Measurements from ENCODE around the gene TMBIM4.

Gene TMBIM4

DNA sequence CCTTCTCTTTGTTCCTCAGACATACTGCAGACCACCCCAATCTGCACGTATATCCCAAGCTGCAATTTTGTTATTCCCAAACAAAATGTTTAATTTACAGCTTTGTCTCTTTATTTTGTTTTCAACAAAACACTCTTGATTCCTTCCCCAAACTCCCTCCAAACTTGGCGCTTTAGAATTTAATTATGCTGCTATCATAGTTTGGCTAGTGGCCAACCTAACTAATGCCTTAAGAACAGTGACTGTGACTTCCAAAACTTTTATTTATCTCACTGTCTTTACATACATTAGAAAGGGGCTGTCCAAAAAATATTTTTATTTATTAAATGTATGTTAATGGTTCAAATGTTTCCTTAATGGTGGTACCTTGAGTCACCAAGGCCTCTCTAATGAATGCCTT is 7.1 kb downstream of the TMBIM4 start:
- H3K4me1 ChIP-seq (ENCODE audit: control insufficient read depth, insufficient read depth, low read length): no peaks in the 10 kb centered on the region
- H3K27ac ChIP-seq (ENCODE audit: insufficient read depth, low read depth, low read length, poor library complexity, severe bottlenecking): no peak overlapping the region
- 93 to 94% methylated on average over 2 of the region's 2 CpGs for WGBS, 2 experiments
- H3K9me3 ChIP-seq (ENCODE audit: control insufficient read depth, low read length): peaks cover 4% of the 10 kb centered on the region
- H3K4me3 ChIP-seq (ENCODE audit: insufficient read depth, low read depth, low read length): no peak overlapping the region
- no peaks in the 10 kb centered on the region for H3K36me3 ChIP-seq (ENCODE audit: control insufficient read depth, insufficient read depth, low read length)
- H3K27me3 ChIP-seq (ENCODE audit: control insufficient read depth, insufficient read depth, low read length, poor library complexity, severe bottlenecking): no peaks in the 10 kb centered on the region

DNA sequence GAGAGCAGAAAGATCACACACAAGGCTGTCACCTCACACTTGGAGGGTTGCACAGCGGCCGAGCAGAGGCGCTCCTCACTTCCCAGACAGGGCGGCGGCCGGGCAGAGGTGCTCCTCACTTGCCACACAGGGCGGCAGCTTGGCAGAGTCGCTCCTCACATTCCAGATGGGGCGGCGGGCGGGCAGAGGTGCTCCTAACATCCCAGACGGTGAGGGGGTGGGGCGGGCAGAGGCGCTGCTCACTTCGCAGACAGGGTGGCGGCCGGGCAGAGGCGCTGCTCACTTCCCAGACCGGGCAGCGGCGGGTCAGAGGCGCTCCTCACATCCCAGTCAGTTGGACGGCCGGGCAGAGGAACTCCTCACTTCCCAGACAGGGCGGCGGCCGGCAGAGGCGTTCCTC is 9.1 kb downstream of the TMBIM4 start:
- no peaks in the 10 kb centered on the region for H3K27me3 ChIP-seq (ENCODE audit: control insufficient read depth, insufficient read depth, low read length, poor library complexity, severe bottlenecking)
- H3K4me1 ChIP-seq (ENCODE audit: control insufficient read depth, insufficient read depth, low read length): no peaks in the 10 kb centered on the region
- H3K9me3 ChIP-seq (ENCODE audit: control insufficient read depth, low read length): peaks cover 4% of the 10 kb centered on the region
- no peak overlapping the region for H3K4me3 ChIP-seq (ENCODE audit: insufficient read depth, low read depth, low read length)
- WGBS, 2 experiments: 92% methylated on average over 28 of the region's 28 CpGs
- H3K36me3 ChIP-seq (ENCODE audit: control insufficient read depth, insufficient read depth, low read length): no peaks in the 10 kb centered on the region
- H3K27ac ChIP-seq (ENCODE audit: insufficient read depth, low read depth, low read length, poor library complexity, severe bottlenecking): no peak overlapping the region

DNA sequence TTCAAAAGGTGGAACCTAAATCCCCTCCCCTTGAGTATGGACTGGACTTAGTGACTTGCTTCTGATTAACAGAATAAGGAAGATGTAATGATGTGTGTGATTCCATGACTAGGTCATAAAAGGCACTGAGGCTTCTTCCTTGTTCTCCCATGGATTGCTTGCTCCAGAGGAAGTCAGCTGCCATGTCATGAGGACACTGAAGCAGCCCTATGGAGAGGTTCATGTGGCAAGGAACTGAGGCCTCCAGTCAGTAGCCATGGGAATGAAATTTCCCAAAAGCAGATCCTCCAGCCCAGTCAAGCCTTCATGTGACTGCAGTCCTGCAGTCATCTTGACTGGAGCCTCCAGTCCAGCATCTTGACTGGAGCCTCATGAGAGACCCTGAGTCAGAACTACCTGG is 10.7 kb downstream of the TMBIM4 start:
- Histone ChIP-seq H3K9me3 (ENCODE audit: control insufficient read depth, low read length) (no peaks in the 10 kb centered on the region), H3K4me1 (ENCODE audit: control insufficient read depth, insufficient read depth, low read length) (no peaks in the 10 kb centered on the region), H3K27me3 (ENCODE audit: control insufficient read depth, insufficient read depth, low read length, poor library complexity, severe bottlenecking) (no peaks in the 10 kb centered on the region), H3K27ac (ENCODE audit: insufficient read depth, low read depth, low read length, poor library complexity, severe bottlenecking) (no peak overlapping the region), H3K36me3 (ENCODE audit: control insufficient read depth, insufficient read depth, low read length) (no peaks in the 10 kb centered on the region), H3K4me3 (ENCODE audit: insufficient read depth, low read depth, low read length) (no peak overlapping the region)

DNA sequence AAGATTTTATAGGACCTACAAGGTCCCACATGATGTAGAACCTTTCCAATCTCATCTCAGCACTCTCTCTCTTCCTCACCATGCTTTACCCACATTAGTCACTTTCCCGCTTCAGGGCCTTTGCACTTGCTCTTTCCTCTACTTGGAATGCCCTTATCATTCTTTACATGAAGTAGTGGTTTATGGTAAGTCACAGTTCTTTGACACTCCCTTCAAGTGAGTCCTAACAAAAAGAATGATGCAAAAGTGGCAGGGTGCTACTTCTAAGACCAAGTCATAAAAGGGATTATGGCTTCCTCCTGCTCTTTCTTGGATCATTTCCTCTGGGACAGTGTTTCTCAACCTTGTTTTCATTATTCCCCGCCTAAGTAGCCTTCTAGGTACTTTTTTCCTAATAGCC is 13.1 kb downstream of the TMBIM4 start:
- no peaks in the 10 kb centered on the region for H3K36me3 ChIP-seq (ENCODE audit: control insufficient read depth, insufficient read depth, low read length)
- no peak overlapping the region for H3K4me3 ChIP-seq (ENCODE audit: insufficient read depth, low read depth, low read length)
- H3K27ac ChIP-seq (ENCODE audit: insufficient read depth, low read depth, low read length, poor library complexity, severe bottlenecking): no peak overlapping the region
- H3K4me1 ChIP-seq (ENCODE audit: control insufficient read depth, insufficient read depth, low read length): no peaks in the 10 kb centered on the region
- 96 to 100% methylated on average over 1 to 2 of the region's 2 CpGs for WGBS, 2 experiments
- no peaks in the 10 kb centered on the region for H3K27me3 ChIP-seq (ENCODE audit: control insufficient read depth, insufficient read depth, low read length, poor library complexity, severe bottlenecking)
- no peaks in the 10 kb centered on the region for H3K9me3 ChIP-seq (ENCODE audit: control insufficient read depth, low read length)

DNA sequence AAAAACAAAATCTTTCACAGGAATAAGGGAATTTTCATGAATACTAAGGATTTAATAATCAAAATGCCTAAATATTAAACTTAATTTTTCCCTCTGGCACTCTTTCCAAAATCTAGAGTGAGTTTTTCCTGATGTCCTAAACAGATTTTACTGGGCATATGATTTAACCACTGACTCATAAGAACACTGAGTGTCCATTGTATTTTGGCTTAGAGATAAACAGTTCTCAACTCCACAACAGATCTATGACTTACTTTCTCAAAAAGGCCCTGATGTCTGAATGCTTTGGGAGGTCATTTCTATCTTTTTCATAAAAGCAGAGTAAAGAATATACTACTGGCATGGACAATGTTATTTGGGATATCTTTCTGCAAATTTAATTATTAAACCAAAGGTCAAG is 15.0 kb downstream of the TMBIM4 start:
- Histone ChIP-seq H3K9me3 (ENCODE audit: control insufficient read depth, low read length) (no peaks in the 10 kb centered on the region), H3K36me3 (ENCODE audit: control insufficient read depth, insufficient read depth, low read length) (no peaks in the 10 kb centered on the region), H3K27me3 (ENCODE audit: control insufficient read depth, insufficient read depth, low read length, poor library complexity, severe bottlenecking) (no peaks in the 10 kb centered on the region), H3K4me3 (ENCODE audit: insufficient read depth, low read depth, low read length) (no peak overlapping the region), H3K27ac (ENCODE audit: insufficient read depth, low read depth, low read length, poor library complexity, severe bottlenecking) (no peak overlapping the region), H3K4me1 (ENCODE audit: control insufficient read depth, insufficient read depth, low read length) (no peaks in the 10 kb centered on the region)

DNA sequence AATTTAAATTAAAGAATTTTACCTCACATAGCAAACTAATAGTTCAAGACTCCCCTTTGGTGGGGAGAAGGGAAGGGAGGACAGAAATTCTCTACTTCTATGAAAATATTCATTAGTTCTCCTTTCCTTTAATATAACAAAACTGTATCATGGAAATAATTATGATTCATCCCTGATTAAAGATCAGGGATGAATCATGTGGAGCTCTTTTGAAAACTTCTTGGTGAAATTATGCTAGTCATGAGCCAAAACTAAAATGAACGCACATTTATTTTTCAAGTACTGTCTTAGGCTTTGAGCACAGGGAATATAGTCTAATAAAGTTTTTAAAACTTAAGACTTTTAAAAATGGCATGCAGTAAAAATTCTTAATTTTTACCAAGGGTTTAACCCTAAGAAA is 17.1 kb downstream of the TMBIM4 start:
- H3K27me3 ChIP-seq (ENCODE audit: control insufficient read depth, insufficient read depth, low read length, poor library complexity, severe bottlenecking): no peaks in the 10 kb centered on the region
- 100% methylated on average over 1 of the region's 1 CpG; no CpG with 5 or more reads in 1 of the 2 experiments for WGBS, 2 experiments
- no peak overlapping the region for H3K4me3 ChIP-seq (ENCODE audit: insufficient read depth, low read depth, low read length)
- no peaks in the 10 kb centered on the region for H3K9me3 ChIP-seq (ENCODE audit: control insufficient read depth, low read length)
- no peaks in the 10 kb centered on the region for H3K36me3 ChIP-seq (ENCODE audit: control insufficient read depth, insufficient read depth, low read length)
- H3K27ac ChIP-seq (ENCODE audit: insufficient read depth, low read depth, low read length, poor library complexity, severe bottlenecking): no peak overlapping the region
- no peaks in the 10 kb centered on the region for H3K4me1 ChIP-seq (ENCODE audit: control insufficient read depth, insufficient read depth, low read length)

DNA sequence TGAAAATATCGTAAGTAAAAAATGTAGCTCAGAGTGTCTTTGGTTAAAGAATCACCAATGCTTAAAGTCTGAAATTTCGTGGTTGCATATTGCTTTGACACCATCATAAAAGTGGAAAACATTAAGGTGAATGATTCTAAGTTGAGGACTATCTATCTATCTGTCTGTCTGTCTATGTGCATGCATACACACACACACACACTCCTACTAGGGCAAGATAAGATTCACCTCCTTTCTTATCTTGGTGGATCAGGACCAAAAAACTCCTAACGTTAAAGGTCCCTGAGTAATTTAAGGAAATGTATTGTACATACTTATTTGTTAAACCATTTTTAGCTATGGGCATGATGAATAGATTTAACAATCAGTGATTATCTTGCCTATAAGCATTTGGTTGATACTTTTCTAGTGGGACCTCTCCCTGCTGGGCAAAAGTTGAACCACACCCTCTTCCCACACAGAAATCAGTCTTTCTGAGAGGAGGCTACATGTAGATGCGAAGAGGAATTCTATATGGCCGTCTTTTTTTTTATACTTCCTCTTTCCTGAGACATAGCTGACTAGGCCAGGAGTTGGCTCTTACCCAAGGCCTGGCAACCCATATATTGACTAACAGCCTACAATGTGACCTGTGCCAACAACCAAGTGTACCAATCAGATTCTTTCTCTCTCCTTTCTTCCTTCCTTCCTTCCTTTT is 19.9 kb downstream of the TMBIM4 start:
- Histone ChIP-seq H3K4me3 (ENCODE audit: insufficient read depth, low read depth, low read length) (no peak overlapping the region), H3K9me3 (ENCODE audit: control insufficient read depth, low read length) (no peaks in the 10 kb centered on the region)

DNA sequence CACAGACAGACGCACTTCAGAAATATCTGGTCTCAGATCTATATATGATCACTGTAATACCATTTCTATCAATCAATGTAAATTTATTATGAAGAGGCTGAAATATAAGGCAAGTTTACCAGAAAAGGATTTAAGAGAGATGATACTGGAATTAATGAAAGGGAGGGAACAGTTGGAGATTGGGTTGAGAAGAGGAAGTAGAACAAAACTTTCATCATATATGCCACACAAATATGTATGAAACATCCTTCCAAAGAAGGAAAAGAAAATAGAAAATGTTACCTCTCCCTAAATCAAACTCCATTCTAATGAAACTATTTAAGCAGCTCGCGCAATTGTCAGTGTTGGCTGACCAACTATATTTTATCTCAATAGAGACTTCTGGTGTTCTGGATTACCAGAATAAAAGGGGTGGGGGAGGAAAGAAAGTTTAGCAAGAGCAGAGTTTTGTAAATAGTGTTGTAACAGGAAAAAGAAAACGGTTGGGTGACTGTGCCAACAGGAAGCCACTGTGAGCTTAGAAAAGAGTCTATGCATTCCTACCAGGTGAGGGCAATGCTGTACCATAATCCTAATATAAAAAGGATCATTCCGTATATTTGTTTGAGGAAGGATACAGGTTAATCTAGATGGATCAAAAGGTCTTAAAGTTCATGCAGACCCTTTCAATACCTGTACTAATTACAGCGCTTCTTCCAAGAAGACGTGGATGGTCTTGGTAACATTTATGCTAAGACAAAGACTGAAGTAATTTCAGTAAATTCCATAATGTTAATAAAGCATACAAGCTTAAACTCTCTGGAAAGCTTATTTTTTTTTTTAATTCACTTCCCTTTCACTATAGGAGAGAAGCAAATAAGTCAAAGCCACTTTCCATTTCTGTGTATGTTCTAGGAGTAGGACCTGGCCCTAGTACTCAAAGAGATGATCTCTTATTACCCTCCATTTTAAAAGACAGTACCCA is 24.7 kb downstream of the TMBIM4 start:
- WGBS, 2 experiments: 55 to 68% methylated on average over 5 to 6 of the region's 7 CpGs

More for the DNA sequence above, 19.9 kb downstream of the TMBIM4 start:
- 94 to 95% methylated on average over 4 to 5 of the region's 5 CpGs for WGBS, 2 experiments
- no peaks in the 10 kb centered on the region for H3K36me3 ChIP-seq (ENCODE audit: control insufficient read depth, insufficient read depth, low read length)
- H3K27ac ChIP-seq (ENCODE audit: insufficient read depth, low read depth, low read length, poor library complexity, severe bottlenecking): no peak overlapping the region
- H3K4me1 ChIP-seq (ENCODE audit: control insufficient read depth, insufficient read depth, low read length): no peaks in the 10 kb centered on the region
- H3K27me3 ChIP-seq (ENCODE audit: control insufficient read depth, insufficient read depth, low read length, poor library complexity, severe bottlenecking): no peaks in the 10 kb centered on the region

DNA sequence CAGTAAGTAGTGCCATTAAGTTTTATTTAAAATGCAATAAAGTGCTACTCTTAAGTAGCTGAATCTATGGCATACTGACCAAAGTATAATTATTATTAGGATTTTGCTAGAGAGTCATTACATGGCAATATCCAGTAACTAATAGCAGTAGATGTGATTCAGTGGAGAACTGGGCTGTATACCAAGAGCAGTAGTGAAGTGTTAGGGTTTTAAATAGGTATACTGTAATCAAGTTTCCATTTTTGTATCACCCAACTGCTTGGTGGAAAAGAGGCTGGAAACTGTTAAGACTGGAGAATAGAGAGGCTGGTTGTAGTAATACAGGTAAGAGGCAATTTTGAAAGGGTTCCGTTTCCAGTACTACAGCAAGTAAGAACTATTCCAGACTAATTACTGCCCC is 25.9 kb downstream of the TMBIM4 start:
- H3K4me1 ChIP-seq (ENCODE audit: control insufficient read depth, insufficient read depth, low read length): no peaks in the 10 kb centered on the region
- H3K27me3 ChIP-seq (ENCODE audit: control insufficient read depth, insufficient read depth, low read length, poor library complexity, severe bottlenecking): no peaks in the 10 kb centered on the region
- peaks cover 16% of the 10 kb centered on the region for H3K36me3 ChIP-seq (ENCODE audit: control insufficient read depth, insufficient read depth, low read length)
- H3K4me3 ChIP-seq (ENCODE audit: insufficient read depth, low read depth, low read length): no peak overlapping the region
- 83 to 89% methylated on average over 1 of the region's 1 CpG for WGBS, 2 experiments
- no peaks in the 10 kb centered on the region for H3K9me3 ChIP-seq (ENCODE audit: control insufficient read depth, low read length)
- no peak overlapping the region for H3K27ac ChIP-seq (ENCODE audit: insufficient read depth, low read depth, low read length, poor library complexity, severe bottlenecking)

More for the DNA sequence above, 24.7 kb downstream of the TMBIM4 start:
- Histone ChIP-seq H3K9me3 (ENCODE audit: control insufficient read depth, low read length) (no peaks in the 10 kb centered on the region), H3K27ac (ENCODE audit: insufficient read depth, low read depth, low read length, poor library complexity, severe bottlenecking) (no peak overlapping the region), H3K36me3 (ENCODE audit: control insufficient read depth, insufficient read depth, low read length) (peaks cover 16% of the 10 kb centered on the region), H3K27me3 (ENCODE audit: control insufficient read depth, insufficient read depth, low read length, poor library complexity, severe bottlenecking) (no peaks in the 10 kb centered on the region), H3K4me3 (ENCODE audit: insufficient read depth, low read depth, low read length) (no peak overlapping the region), H3K4me1 (ENCODE audit: control insufficient read depth, insufficient read depth, low read length) (no peaks in the 10 kb centered on the region)

DNA sequence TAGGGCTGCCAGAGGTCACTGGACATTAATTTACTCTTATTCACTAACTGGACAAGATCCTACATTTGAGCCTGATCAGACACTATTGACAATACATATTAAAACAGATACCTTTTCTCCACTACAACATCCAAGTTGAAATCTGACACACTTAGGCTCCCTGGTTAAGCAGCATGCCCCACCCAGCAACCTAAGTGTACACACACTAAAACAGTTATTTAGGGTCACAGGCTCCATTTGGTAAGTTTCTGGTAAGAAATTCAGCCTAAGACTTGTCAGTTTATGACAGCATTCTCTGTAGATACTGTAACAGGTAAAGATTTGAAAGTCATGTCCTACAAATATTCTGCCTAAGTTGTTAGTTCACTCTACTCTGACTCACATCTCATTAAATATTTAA is 27.0 kb downstream of the TMBIM4 start:
- Histone ChIP-seq H3K36me3 (ENCODE audit: control insufficient read depth, insufficient read depth, low read length) (peaks cover 16% of the 10 kb centered on the region), H3K27me3 (ENCODE audit: control insufficient read depth, insufficient read depth, low read length, poor library complexity, severe bottlenecking) (no peaks in the 10 kb centered on the region), H3K27ac (ENCODE audit: insufficient read depth, low read depth, low read length, poor library complexity, severe bottlenecking) (no peak overlapping the region), H3K4me3 (ENCODE audit: insufficient read depth, low read depth, low read length) (no peak overlapping the region), H3K4me1 (ENCODE audit: control insufficient read depth, insufficient read depth, low read length) (no peaks in the 10 kb centered on the region), H3K9me3 (ENCODE audit: control insufficient read depth, low read length) (no peaks in the 10 kb centered on the region)

Measured in ectodermal cell (in vitro differentiated cells).